Activated B cell treated with CpG ODN at 0.5 μM for 24 hours (primary cell): ENCODE results near the gene POLE. TPM values are rescaled to one million over a fixed set of nuclear protein-coding genes. Genes with fewer than 3 reads are reported as not detected.

Experiments
- ATAC-seq: fragments of 200-7000 bp; cut with Tn5 transposase; one replicate; pipeline ENCODE4 v1.10.0; 2021; ENCODE audit warnings: low read depth, mild to moderate bottlenecking, moderate library complexity
- CTCF ChIA-PET: fragments of 350-600 bp; sonication (Branson Sonifier 250); formaldehyde crosslinking; loops from one replicate; lab custom pipeline; 2021; ENCODE audit warnings: antibody characterized with exemption; lab: Charles Lee
- POLR2A ChIA-PET: fragments of 350-600 bp; sonication (Branson Sonifier 250); formaldehyde crosslinking; loops from one replicate; lab custom pipeline; 2021; ENCODE audit warnings: antibody characterized with exemption; lab: Charles Lee
- DNase-seq: peaks from one replicate; pipeline ENCODE4 v3.0.0; 2022
- H3K27ac Mint-ChIP-seq: one replicate; pipeline ENCODE4 v1.8.0; 2020; ENCODE audit warnings: mixed read lengths
- H3K27me3 Mint-ChIP-seq: one replicate; pipeline ENCODE4 v1.8.0; 2021; ENCODE audit warnings: mixed read lengths
- H3K36me3 Mint-ChIP-seq: one replicate; pipeline ENCODE4 v1.8.0; 2021; ENCODE audit warnings: low read depth, mixed read lengths
- H3K4me1 Mint-ChIP-seq: one replicate; pipeline ENCODE4 v1.8.0; 2021; ENCODE audit warnings: mixed read lengths
- H3K4me3 Mint-ChIP-seq: one replicate; pipeline ENCODE4 v1.8.0; 2020; ENCODE audit warnings: mild to moderate bottlenecking, mixed read lengths
- H3K9me3 Mint-ChIP-seq: one replicate; pipeline ENCODE4 v1.8.0; 2020; ENCODE audit warnings: mixed read lengths
- CTCF ChIP-seq: fragments of 200-600 bp; IDR thresholded peaks from one replicate; pipeline ENCODE4 v1.8.0; 2022; ENCODE audit warnings: antibody characterized with exemption, mild to moderate bottlenecking
- intact Hi-C: fragments of 100-400 bp; cut with micrococcal nuclease; formaldehyde crosslinking; loops from one replicate; pipeline ENCODE4 v1.15.1; 2024
- total RNA-seq: library from RNA; stranded (reverse); gene quantifications from 2 replicates; pipeline ENCODE4 v1.2.3, GENCODE V29; 2022

Gene POLE
- total RNA-seq, 1 donor from 2014 or later: 64.3 TPM

DNA sequence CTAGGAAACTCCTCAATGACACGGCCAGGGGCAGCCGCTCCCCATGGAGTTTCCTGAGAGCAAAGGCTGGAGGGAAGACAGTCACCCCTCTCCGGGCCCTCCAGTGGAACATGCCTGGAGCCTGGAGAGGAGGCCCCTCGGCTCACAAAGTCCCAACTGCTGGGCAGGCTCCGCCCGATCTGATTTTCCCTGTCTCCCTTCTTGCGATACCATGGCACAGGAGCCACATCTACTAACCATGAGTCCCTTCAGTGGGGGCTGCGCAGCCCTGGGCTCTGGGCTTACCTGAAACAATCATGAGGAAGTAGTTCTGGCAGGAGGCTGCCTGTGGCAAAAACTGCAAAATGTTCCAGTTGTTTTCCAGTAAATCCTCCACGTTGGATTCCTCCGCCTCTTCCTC lies 53.2 kb downstream of the POLE start:
- peaks cover 24% of the 10 kb centered on the region for H3K4me1 Mint-ChIP-seq
- no peak for DNase-seq
- ChIA-PET POLR2A (no interaction called here), CTCF (no interaction called here)
- no peaks in the 10 kb centered on the region for H3K9me3 Mint-ChIP-seq
- no peaks in the 10 kb centered on the region for H3K27me3 Mint-ChIP-seq
- intact Hi-C loops: no loop called here
- no peak for ATAC-seq
- H3K4me3 Mint-ChIP-seq: no peak overlapping the region
- no peak for TF ChIP-seq CTCF
- H3K27ac Mint-ChIP-seq: no peak overlapping the region
- H3K36me3 Mint-ChIP-seq: peaks cover 85% of the 10 kb centered on the region

- DNase-seq (no peak), ATAC-seq (no peak)
- ChIA-PET CTCF (no interaction called here), POLR2A (interaction anchor here (0.6 to 0.7 kb wide), 2 partner anchors 143 to 275 kb away, joined by 3 to 6 read pairs; no protein-coding TSS in a partner anchor)
- Mint-ChIP-seq H3K4me1 (peaks cover 24% of the 10 kb centered on the region), H3K4me3 (no peak overlapping the region), H3K27ac (peak overlapping the region; percentile 58), H3K36me3 (peaks cover 83% of the 10 kb centered on the region), H3K9me3 (no peaks in the 10 kb centered on the region), H3K27me3 (no peaks in the 10 kb centered on the region)
- intact Hi-C loops: no loop called here
- TF ChIP-seq CTCF: no peak
Observed at GRCh38 chr12:132633398-132633797, 53.7 kb downstream of the POLE start.

GRCh38 chr12:132632521-132633228 lies 54.5 kb downstream of the POLE start:
- intact Hi-C loops: no loop called here
- H3K9me3 Mint-ChIP-seq: no peaks in the 10 kb centered on the region
- ATAC-seq (peak; percentile 88), DNase-seq (no peak)
- no peak overlapping the region for H3K4me3 Mint-ChIP-seq
- H3K27me3 Mint-ChIP-seq: no peaks in the 10 kb centered on the region
- H3K4me1 Mint-ChIP-seq: peaks cover 24% of the 10 kb centered on the region
- peak overlapping the region; percentile 58 for H3K27ac Mint-ChIP-seq
- no peak for TF ChIP-seq CTCF
- ChIA-PET POLR2A (interaction anchor here (0.6 to 0.7 kb wide), 2 partner anchors 143 to 276 kb away, joined by 3 to 6 read pairs; no protein-coding TSS in a partner anchor), CTCF (no interaction called here)
- peaks cover 76% of the 10 kb centered on the region for H3K36me3 Mint-ChIP-seq

DNA sequence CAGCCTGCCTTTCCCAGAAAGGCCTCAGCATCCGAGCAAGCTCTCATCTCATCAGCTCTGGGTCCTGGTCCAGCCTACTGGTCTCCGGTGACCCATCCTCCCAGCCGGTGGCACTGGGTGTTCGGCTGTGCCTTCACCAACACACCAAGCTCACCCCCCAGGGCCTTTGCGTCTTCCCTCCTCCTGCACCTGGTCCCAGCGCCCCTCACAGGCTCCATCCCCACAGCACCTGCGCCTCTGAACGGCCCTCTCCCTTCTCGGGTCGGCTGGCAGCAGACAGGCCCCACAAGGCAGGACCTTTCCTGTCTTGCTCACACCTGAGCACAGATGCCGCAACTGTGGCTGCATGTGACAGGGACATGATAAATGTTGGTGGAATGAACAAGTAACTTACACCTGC lies 55.5 kb downstream of the POLE start:
- no peak overlapping the region for H3K4me3 Mint-ChIP-seq
- TF ChIP-seq CTCF: no peak
- H3K36me3 Mint-ChIP-seq: peaks cover 67% of the 10 kb centered on the region
- DNase-seq (no peak), ATAC-seq (no peak)
- ChIA-PET POLR2A (no interaction called here), CTCF (no interaction called here)
- peaks cover 24% of the 10 kb centered on the region for H3K4me1 Mint-ChIP-seq
- no peaks in the 10 kb centered on the region for H3K27me3 Mint-ChIP-seq
- intact Hi-C loops: no loop called here
- H3K27ac Mint-ChIP-seq: no peak overlapping the region
- H3K9me3 Mint-ChIP-seq: no peaks in the 10 kb centered on the region

- POLR2A ChIA-PET: no interaction called here
- TF ChIP-seq CTCF: no peak
- no peak overlapping the region for H3K27ac Mint-ChIP-seq
- H3K9me3 Mint-ChIP-seq: no peaks in the 10 kb centered on the region
- intact Hi-C loops: no loop called here
- H3K27me3 Mint-ChIP-seq: no peaks in the 10 kb centered on the region
- peaks cover 24% of the 10 kb centered on the region for H3K4me1 Mint-ChIP-seq
- DNase-seq: no peak
- H3K36me3 Mint-ChIP-seq: peaks cover 61% of the 10 kb centered on the region
- ATAC-seq: no peak
- CTCF ChIA-PET: no interaction called here
- no peak overlapping the region for H3K4me3 Mint-ChIP-seq
Observed at GRCh38 chr12:132630672-132631071, 56.5 kb downstream of the POLE start.
